HG02981 (cell line): ENCODE results near the gene EXPH5.

Source experiments
- ATAC-seq: cut with Tn5 transposase; IDR thresholded peaks from one replicate; pipeline ENCODE4 v1.9.1; 2021; ENCODE audit warnings: mild to moderate bottlenecking, moderate library complexity; ENCODE audit not compliant: unreplicated experiment

The EXPH5 gene

DNA sequence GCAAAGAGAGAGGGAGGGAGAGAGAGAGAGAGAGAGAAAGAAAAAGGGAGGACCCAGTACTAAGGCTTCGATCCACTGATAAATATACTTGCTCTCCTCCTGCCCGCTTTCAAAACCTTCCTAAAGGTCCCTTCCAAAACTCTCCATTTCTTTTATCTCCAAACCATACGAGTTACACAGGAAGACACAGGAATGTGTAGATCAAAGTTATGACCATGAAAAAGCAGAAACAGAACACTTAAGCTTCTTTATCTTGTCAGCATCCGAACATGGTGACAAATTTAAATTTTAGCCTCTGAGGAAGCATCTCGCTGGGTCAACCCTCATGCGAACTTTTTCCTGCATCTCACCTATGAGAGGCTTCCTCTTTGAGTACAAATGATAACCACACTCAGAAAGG, 66.2 kb downstream of the EXPH5 start:
- ATAC-seq: no peak

DNA sequence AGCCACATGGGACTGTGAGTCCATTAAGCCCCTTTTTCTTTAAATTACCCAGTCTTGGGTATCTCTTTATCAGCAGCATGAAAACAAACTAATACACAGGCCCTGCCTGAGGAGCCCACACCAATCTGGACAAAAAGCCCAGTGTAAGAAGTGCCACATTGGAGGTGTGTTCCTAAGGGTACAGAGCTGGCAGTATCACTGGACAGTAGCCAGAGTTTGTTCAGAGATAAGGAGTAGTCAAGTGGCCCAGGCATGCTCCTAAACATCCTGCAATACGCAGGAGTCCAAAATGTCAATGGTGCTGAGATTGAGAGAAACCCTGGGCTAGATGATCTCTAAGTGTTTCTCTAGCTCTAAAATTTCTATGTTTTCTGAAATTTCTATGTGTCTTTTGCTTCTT, 68.4 kb downstream of the EXPH5 start:
- ATAC-seq: no peak

DNA sequence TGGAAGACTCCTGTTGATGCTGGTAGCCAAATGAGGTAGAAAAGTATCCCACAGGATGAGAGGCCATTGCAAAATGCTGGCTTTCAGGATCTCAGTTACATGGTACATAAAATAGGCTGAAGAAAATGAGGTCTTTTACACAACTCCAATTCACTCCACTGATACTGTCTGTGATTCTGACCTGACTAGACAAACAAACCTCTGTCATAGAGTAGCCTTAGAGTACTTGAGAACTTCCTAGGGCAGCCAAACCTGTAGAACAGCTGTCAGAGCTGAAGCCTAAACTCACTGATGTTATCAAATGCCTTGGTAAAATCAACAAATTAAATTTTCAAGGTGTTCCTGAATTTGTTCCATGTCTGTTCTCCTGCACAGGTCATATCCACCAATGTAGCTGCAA, 69.1 kb downstream of the EXPH5 start:
- no peak for ATAC-seq

DNA sequence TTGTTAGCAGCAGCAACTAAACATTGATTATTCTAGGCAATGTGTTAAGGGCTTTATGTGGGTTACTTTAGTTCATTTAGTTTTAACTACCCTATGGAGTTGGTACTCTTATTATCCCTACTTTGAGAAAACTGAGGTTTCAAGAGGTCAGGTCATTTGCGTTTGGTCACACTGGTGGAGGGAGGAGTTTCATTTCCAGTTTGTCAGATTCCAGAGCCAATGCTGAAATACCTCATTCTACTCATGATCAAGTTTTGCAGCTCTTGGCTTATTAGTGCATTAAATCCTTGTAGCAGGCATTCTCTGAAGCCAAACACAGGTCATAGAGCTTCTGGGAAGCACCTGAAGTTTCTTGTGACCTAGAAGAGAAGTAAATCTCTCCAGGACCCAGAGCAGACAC, 71.2 kb downstream of the EXPH5 start:
- ATAC-seq: no peak

DNA sequence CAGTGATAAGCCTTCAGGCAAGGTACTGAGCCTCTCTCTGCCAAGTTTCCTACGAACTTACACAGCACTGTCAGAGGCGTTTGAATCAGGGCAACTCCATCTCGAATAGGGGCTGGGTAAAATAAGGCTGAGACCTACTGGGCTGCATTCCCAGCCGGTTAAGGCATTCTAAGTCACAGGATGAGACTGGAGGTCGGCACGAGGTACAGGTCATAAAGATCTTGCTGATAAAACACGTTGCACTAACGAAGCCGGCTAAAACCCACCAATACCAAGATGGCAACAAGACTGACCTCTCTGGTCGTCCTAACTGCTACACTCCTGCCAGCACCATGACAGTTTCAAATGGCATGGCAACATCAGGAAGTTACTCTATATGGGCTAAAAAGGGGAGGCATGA, 75.0 kb downstream of the EXPH5 start:
- no peak for ATAC-seq

DNA sequence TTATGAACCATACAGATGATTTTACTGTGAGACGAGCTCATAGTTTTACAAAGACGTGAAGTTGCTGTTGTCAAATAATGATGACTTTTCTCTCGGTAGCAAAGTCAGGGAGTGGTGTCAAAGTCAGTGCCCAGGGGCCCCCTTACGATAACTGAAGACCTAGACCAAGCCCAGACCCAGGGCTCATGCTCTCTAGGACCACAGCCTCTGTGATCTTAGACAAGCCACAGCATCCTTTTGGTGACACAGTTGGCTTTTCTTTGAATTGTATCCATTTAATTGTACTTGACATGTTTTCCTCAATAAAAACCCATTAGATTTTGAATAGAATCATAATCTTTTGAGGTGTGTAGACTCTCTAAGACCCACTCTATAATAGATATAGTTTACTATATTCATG, 77.4 kb downstream of the EXPH5 start:
- ATAC-seq: no peak

DNA sequence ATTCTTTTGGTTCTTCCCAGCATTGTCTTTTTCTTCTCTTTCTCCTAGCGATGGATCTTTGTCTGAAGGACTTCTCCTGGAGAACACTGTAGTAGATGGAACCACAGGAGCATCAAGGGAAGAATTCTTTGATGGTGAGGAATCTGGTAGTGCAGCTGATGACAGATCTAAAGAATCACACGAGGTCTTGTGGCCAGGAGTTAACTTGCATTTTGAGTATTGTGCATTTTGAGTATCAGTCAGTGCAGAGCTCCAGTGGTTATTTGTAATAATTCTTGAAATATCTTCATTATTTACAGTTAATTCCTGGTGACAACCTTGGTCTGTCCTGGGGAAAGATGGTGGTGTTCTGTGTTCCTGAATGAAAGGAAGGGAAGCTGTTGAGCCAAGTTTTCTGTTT, 80.9 kb downstream of the EXPH5 start:
- ATAC-seq: no peak

DNA sequence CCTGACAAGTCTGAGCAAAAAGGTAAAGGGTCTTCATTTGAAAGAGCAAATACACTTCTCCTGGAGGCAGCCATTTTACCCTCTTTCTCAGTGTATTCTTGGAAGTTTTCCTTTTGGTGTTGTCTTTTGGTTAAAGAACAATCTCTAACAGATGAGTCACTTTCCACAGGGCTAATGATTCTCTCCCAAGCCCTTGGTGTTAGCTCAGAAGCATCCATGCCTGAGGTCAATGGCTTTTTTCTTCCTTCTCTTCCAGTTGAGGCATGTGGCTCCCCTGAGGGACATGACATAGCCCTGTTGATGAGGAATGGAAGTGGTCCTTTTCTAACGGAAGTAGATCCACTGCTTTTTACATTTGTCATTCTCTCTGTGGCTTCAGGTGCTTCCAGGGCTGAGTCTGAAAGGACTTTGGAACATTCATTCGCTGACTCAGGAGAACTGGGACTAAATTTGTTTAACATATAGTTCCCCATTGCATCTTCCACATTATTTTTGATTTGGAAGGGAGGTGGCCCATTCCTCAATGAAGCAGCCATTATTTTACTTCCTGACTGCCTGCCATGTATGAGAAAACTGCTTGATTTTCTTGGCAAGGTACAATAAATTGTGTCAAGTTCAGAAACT, 81.6 kb downstream of the EXPH5 start:
- ATAC-seq: no peak

DNA sequence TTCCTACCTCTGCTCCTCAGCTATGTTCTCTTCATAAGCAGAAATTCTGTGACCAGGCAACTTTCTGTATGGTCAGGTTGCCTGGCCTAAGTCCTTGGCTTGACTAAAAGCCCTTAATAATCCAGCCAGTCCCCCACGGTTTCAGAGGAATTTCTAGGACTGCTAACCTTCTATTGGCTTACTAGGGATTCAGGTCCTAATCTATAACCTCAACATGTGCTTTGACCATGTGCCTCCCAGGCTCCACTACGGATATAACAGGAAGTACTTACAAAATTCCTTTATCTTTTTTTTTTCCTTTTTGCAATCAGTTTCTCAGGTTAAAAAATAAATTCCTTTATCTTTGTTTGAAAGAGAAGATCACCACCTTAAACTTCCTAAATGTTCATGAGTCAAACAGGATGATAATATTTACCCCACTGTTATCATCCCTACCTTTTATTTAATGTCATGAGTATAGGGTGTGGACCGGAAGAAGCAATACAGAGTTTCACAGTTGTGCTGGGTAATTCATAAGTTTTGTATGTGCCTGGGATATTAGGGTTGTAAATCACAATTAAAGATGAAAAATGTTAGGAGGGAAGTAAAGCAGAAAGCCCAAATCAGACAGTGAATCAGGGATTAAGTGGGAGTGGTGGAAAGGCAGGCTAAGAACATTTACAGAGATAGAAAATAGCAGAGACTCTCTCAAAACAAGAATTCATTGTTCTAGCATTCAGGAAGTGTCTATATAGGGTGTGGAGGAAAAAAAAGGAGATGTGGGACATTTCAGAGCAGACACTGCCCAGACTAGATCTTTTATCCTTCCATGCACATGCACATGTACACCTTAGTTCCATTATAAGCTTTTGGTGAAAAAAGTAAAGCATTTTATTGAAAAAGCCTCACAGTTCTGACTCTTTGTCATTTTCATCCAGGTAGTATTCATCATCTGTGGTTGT, 84.6 kb downstream of the EXPH5 start:
- ATAC-seq: no peak

DNA sequence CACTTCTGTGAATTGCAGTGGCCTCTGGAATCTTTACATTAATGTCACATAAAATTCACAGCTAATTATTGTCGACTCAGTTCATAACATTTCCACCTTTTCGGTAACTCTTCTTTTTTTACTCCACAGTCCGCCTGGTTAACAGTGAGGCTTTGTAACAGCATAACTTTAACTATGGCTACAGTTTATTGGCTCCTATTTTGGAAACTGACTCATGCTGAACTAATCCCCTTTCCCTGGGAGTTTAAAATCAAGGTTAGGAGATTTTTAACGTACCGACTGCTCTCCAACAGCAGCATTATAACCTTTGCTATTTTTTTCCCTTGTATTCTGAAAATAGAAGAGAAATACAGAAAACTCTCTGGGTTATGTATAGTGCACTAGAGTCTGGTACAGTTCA, 92.2 kb downstream of the EXPH5 start:
- ATAC-seq: no peak

DNA sequence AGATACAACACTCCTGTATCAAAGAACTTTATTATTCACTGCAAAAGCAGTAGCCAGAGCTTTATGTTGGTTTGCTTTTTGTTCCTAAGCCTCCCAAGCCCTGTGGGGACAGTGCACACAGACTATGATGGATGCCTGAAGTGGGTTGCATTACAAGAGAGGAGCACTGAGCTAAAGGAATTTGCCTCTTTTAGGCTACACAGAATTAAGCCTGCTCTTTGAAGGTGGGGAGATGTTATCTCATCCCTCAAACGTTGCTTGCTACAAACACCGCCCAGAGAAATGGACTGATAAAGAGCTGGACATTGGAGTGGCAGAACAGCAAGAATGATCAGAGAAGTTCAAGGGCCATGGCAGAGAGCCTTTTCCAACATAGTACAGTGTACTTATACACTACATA, 92.8 kb downstream of the EXPH5 start:
- no peak for ATAC-seq

DNA sequence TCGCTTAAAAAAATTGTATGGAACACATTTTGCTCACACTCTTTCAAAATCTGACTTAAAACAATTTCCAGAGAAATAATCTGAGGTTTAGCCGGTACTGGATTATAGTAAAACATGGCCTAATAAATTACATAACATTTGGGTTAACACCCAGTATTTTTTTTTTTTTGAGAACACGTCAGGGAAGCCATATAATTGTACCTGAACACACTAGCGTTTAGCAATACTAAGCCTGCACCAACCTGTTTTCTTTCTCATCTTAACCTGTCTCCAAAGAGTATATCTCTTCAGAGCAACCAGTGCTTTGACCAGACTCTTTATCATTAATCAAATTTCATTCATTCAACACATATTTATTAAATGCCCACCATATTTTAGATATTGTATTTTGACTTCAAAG, 93.4 kb downstream of the EXPH5 start:
- ATAC-seq: no peak

DNA sequence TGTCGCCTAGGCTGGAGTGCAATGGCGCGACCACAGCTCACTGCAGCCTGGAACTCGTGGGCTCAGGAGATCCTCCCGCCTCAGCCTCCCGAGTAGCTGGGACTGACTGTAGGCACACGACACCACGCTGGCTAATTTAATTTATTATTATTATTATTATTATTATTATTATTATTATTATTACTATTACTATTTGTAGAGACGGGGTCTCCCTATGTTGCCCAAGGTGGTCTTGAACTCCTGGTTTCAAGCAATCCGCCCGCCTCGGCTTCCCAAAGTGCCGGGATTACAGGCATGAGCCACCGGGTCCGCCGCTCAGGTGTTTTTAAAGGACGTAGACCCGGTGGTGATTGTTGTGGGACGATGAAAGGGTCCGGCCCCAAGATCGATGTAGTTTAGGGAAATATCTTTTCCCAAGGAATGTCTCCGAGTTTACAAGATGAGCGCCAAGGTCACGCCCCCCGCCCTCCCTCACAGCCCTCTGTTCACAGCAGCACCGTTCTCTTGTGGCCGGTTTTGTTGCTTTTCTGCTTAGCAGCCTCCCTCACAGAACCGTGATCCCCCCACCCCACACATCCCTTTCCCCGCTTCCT, 94.7 kb downstream of the EXPH5 start:
- no peak for ATAC-seq

DNA sequence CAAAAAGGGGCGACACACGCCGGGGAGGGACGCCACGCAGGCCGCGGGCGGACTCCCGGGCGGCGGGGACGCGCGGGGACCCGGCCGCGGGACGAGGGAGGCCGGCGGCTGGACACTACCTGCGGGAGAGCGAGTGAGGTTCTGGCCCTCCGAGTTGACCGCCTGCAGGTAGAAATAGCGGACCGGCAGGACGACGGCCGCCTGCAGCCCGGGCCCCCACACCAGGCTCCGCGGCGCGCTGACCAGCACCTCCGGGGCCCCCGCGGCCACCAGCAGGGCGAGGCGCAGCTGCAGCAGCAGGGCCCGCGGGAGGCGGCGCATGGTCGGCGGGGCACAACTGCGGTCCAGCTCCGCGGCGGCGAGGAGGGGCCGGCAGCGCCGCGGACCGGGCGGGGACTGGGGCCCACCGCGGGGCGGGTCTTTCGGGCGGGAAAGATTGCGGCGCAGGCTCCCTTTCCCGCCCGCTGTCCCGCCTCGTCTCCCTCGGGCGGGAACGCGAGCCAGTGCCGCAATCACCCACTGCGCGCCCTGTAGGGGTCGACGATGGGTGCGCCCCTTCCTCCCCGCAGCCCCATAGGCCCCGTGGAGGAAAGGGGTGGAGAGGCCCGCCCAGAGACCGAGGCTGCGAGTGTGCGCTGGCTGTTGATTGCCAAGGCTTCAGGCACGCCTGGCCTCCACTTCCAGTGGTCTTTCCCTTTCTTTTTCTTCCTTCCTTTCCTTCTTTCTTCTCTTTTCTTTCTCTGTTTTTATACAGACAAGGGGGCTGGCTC, 95.3 kb downstream of the EXPH5 start, which contains the start of gene POGLUT3:
Gene POGLUT3, minus strand, starts transcription at position 339 of the 770 bp plus-strand sequence. Its CDS starts 18 bp downstream, at position 321.
- ATAC-seq: peak; percentile 55

DNA sequence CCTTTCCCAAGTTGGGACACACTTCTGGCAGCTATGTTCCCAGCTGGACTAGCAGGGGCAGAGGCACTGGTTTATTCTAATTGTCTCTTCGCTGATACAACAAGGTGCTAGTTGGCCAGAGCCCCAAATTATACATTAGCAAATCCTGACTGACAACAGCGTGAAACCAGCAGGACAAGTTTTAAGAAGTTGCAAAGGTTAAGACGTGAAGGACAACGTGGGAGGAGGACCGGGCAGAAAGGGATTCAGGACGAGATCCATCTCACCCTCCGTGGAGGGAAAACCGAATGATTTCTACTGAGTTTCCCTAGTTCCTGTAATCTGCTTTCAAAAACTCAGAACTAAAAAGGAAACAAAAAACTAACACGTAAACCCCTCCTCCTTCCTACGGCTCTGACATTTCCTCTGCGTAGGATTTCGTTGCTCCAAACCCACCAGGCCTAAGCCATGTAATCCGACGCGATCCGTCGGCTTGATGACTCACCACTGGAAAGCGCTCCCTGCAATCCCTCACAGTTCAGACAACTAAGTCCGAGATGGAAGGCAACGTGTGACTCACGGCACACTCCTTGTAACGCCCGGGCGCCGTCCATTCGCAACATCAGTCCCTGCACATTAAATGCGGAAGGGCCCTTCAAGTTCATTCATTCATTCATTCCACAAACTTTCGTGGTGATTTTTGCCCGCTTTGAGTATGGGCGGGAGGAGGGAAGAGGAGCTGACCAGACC, 96.1 kb downstream of the EXPH5 start:
- peak; percentile 43 for ATAC-seq

DNA sequence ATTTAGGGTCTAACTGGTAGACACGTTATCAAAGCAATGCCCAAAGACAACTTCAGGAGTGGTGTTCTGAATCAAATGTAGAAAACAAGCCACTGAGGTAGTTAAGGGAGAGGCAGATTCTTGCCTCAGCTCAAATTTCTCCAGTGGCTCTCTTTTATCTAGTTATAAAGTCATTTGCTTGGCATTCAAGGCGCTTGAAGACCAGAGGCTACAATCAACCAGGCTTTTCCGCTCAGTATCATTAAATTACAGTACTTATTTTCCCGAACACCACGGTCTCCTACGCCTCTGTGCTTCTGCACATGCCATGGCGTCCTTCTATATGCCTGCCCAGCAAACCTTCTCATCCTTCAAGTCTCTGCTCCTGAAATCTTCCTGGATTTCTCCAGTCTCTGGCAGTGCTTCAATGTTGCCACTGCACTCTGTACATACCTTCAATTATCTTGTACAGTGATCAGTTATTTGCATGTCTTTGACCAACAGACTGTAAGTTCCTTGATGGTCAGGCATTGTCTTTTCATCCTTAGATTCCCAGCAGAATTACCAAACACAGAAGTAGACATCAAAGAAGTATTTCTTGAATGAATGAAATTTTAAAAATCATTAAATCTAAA, 96.8 kb downstream of the EXPH5 start:
- no peak for ATAC-seq

DNA sequence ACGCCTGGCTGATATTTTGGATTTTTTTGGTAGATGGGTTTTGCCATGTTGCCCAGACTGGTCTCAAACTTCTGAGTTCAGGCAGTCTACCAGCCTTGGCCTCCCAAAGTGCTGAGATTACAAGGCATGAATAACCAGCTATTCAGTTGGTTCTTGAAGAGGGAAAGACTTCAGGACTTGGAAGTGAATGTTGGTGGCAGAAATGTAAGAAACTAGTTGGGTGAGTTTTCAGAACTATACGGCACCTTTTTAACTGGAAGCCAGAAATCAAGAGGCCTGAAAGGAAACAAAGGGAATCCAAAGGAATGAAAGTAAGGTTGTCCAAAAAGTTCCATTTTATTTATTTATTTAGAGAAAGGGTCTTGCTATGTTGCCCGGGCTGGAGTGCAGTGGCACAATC, 98.2 kb downstream of the EXPH5 start:
- ATAC-seq: no peak

DNA sequence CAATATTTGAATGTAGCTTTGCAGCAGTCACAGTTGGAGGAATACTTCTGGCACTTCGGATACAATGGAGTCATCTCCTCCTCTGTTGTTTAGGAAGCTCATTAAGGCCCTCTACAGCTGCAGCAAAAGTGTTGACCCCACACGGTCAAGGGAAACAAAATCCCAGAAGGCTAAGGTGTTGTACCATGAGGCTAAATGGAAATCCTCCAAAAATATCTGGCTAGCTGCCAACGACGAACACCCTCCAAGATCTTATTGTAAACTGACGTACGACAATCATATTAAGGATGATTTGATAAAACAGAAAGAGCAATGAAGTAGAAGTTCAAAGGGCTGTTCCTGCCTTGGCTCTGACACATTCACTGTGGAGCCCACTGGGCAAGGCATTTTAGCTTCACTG, 99.4 kb downstream of the EXPH5 start:
- no peak for ATAC-seq

DNA sequence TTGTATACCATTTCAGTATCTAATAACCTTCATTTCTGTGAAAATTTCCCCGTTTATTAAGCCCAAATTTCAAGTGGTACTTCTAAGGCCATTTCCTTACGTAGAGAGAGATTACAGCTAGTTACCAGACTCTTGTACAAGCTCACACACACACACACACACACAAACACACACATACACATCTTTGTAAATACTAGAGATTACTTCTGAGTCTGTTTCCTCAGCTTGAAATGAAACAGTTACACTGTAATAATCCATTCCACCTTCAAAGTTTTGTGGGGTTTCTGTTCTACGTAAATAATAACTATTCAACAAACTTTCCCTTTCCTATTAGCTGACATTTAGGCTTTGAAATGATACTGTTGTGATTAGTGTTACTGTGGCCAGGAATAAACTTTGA, 101.6 kb downstream of the EXPH5 start:
- ATAC-seq: no peak

DNA sequence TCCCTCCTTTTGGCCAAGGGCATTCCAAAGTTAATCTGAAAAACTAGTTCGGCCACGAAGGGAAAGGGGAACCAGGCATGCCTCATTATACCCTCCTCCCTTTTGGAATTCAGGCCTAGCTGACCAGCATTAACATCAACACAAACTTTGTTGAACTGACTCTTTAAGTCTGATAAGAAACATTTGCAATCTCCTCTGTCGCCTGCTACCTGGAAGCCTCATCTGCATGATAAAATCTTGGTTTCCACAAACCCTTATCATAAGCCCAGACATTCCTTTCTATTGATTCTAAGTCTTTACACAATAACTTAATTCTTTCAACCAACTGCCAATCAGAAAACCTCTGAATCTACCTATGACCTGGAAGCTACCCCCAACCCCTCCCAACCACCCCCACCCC, 106.7 kb downstream of the EXPH5 start:
- ATAC-seq: no peak
